GM19324 (cell line): ENCODE results near the gene SFXN2.
"Not testable (repeated sequence)": the region's sequence is repeated elsewhere in the genome, so short reads cannot be mapped to it uniquely, and the experiment has no call there.

Experiments used
- ATAC-seq: cut with Tn5 transposase; IDR thresholded peaks from one replicate; pipeline ENCODE4 v1.9.1; 2021; ENCODE audit warnings: mild to moderate bottlenecking, moderate library complexity; ENCODE audit not compliant: unreplicated experiment, low FRiP score

SFXN2 gene

GRCh38 chr10:102718220-102718619 is 3.8 kb downstream of the SFXN2 start:
- ATAC-seq = no peak

GRCh38 chr10:102720337-102720736 is 5.9 kb downstream of the SFXN2 start:
- no peak for ATAC-seq

- no peak for ATAC-seq
Measured at GRCh38 chr10:102720775-102721301, 6.4 kb downstream of the SFXN2 start.

GRCh38 chr10:102721954-102722353 is 7.5 kb downstream of the SFXN2 start:
- no peak for ATAC-seq

- no peak for ATAC-seq
Measured at GRCh38 chr10:102723989-102724388, 9.6 kb downstream of the SFXN2 start.

- ATAC-seq = no peak
Measured at GRCh38 chr10:102726274-102726673, 11.8 kb downstream of the SFXN2 start.

- no peak for ATAC-seq
Measured at GRCh38 chr10:102727037-102727818, 12.8 kb downstream of the SFXN2 start.

GRCh38 chr10:102729029-102730026 is 14.9 kb downstream of the SFXN2 start:
- no peak for ATAC-seq

GRCh38 chr10:102731222-102731800 is 16.9 kb downstream of the SFXN2 start:
- no peak for ATAC-seq

- no peak for ATAC-seq
Measured at GRCh38 chr10:102732661-102733060, 18.2 kb downstream of the SFXN2 start.

GRCh38 chr10:102735065-102735562 is 20.7 kb downstream of the SFXN2 start:
- ATAC-seq = no peak

GRCh38 chr10:102738692-102739121 is 24.3 kb downstream of the SFXN2 start:
- no peak for ATAC-seq

- ATAC-seq = no peak
Measured at GRCh38 chr10:102740229-102740628, 25.8 kb downstream of the SFXN2 start.

- ATAC-seq = no peak
Measured at GRCh38 chr10:102741726-102742237, 27.3 kb downstream of the SFXN2 start.

- ATAC-seq = not testable (repeated sequence)
Measured at GRCh38 chr10:102742313-102742712, 27.9 kb downstream of the SFXN2 start.

- no peak for ATAC-seq
Measured at GRCh38 chr10:102743078-102743587, 28.7 kb downstream of the SFXN2 start.

GRCh38 chr10:102743588-102744373 is 29.3 kb downstream of the SFXN2 start, which contains the start of gene WBP1L:
WBP1L (plus strand) TSS chr10:102743948; CDS start chr10:102744054, 106 bp downstream.
- peak; percentile 97 for ATAC-seq

- no peak for ATAC-seq
Measured at GRCh38 chr10:102744374-102745051, 30.1 kb downstream of the SFXN2 start.

- ATAC-seq = no peak
Measured at GRCh38 chr10:102745157-102745556, 30.7 kb downstream of the SFXN2 start.
